GM10248 (cell line): ENCODE results near the gene TPST1.

Experiments used
- CTCF ChIA-PET: fragments of 300-600 bp; sonication (Branson Sonifier 250); formaldehyde crosslinking; extraction: SDS; loops from one replicate; lab custom pipeline; 2021; ENCODE audit warnings: antibody characterized with exemption; lab: Yijun Ruan, JAX
- POLR2A ChIA-PET: fragments of 350-650 bp; sonication (Branson Sonifier 250); formaldehyde crosslinking; extraction: SDS; loops from one replicate; lab custom pipeline; 2020; ENCODE audit warnings: antibody characterized with exemption; lab: Yijun Ruan, JAX
- DNase-seq: peaks from one replicate; pipeline ENCODE4 v3.0.0; 2012; ENCODE audit errors: extremely low spot score
- TF ChIP-seq, protein P1 (sequence below): IDR thresholded peaks from 2 replicates; pipeline ENCODE4 v1.5.1; 2012; ENCODE audit warnings: mild to moderate bottlenecking, low read depth; ENCODE audit errors: extremely low read depth, missing control alignments, control extremely low read depth

Gene TPST1

GRCh38 chr7:66258409-66258808 is 53.3 kb downstream of the TPST1 start:
- ChIA-PET POLR2A (no interaction called here), CTCF (interaction anchor here (0.7 to 0.9 kb wide), 2 partner anchors 12 kb away, joined by 3 read pairs; no protein-coding TSS in a partner anchor)
- TF ChIP-seq, protein P1, sequence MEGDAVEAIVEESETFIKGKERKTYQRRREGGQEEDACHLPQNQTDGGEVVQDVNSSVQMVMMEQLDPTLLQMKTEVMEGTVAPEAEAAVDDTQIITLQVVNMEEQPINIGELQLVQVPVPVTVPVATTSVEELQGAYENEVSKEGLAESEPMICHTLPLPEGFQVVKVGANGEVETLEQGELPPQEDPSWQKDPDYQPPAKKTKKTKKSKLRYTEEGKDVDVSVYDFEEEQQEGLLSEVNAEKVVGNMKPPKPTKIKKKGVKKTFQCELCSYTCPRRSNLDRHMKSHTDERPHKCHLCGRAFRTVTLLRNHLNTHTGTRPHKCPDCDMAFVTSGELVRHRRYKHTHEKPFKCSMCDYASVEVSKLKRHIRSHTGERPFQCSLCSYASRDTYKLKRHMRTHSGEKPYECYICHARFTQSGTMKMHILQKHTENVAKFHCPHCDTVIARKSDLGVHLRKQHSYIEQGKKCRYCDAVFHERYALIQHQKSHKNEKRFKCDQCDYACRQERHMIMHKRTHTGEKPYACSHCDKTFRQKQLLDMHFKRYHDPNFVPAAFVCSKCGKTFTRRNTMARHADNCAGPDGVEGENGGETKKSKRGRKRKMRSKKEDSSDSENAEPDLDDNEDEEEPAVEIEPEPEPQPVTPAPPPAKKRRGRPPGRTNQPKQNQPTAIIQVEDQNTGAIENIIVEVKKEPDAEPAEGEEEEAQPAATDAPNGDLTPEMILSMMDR, result no peak
- no peak for DNase-seq

DNA sequence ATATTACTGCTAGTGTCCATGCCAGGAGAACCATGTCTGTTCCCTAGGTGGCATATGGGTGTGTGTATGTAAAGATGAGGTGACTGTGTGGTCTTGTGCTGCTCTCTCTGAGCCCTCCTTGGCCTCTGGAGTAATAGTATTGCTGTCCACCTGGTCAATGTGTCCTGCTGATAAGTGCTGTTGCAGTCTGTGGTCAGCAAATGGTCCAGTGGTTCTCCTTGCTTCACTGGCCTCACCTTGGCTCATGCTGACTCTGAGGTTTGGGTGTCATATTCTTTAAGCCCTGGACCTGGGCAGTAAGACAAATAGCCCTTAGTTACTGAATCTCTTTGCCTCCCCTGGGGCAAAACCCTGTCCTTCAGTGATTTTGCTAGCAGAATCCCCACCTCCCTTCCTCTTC is 56.8 kb downstream of the TPST1 start:
- TF ChIP-seq, protein P1, result no peak
- no peak for DNase-seq
- ChIA-PET POLR2A (no interaction called here), CTCF (no interaction called here)

- CTCF ChIA-PET, result interaction anchor here (1.0 kb wide), 1 partner anchor 18 kb away, joined by 3 read pairs; no protein-coding TSS in a partner anchor
These were observed 58.8 kb downstream of the TPST1 start for GRCh38 chr7:66263936-66264335.

DNA sequence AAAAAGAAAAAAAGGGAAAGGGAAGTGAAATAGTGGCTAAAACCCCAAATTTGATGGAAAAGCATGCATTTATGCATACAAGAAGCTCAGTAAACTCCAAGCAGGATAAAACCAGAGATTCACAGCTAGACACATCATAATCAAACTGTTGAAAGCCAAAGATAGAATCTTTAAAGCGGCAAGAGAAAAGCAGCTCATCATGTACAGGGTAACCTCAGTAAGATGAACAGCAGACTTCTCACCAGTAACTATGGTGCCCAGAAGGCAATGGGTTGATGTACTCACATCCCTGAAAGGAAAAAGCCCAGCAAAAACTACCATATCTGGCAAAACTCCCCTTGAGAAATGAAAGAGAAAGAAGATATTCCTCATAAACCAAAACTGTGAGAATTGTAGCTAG is 60.4 kb downstream of the TPST1 start:
- TF ChIP-seq, protein P1, result no peak
- POLR2A ChIA-PET, result interaction anchor here (0.6 kb wide), 1 partner anchor 54 kb away, joined by 3 read pairs; no protein-coding TSS in a partner anchor
- CTCF ChIA-PET, result interaction anchor here (1.0 to 1.3 kb wide), 2 partner anchors 14 to 61 kb away, joined by 3 to 4 read pairs; no protein-coding TSS in a partner anchor
- DNase-seq, result no peak

More at GRCh38 chr7:66263936-66264335, 58.8 kb downstream of the TPST1 start:
- TF ChIP-seq, protein P1, result no peak
- no peak for DNase-seq
- POLR2A ChIA-PET, result no interaction called here

GRCh38 chr7:66267249-66267648 is 62.1 kb downstream of the TPST1 start:
- TF ChIP-seq, protein P1, result no peak
- POLR2A ChIA-PET, result no interaction called here
- DNase-seq, result no peak
- CTCF ChIA-PET, result no interaction called here

- DNase-seq, result no peak
- TF ChIP-seq, protein P1, result no peak
- ChIA-PET CTCF (interaction anchor here (0.9 to 3.9 kb wide), 4 partner anchors 9 to 31 kb away, joined by 3 to 11 read pairs (median 5); no protein-coding TSS in a partner anchor), POLR2A (no interaction called here)
These were observed 64.8 kb downstream of the TPST1 start for GRCh38 chr7:66269978-66270377.
